HG03025 (cell line): ENCODE results near the gene ATP7A.
"Not testable (repeated sequence)": the region's sequence is repeated elsewhere in the genome, so short reads cannot be mapped to it uniquely, and the experiment has no call there.

Experiments
- ATAC-seq: cut with Tn5 transposase; IDR thresholded peaks from one replicate; pipeline ENCODE4 v1.9.1; 2021; ENCODE audit warnings: mild to moderate bottlenecking, moderate library complexity; ENCODE audit not compliant: unreplicated experiment, low FRiP score

Gene ATP7A

GRCh38 chrX:78024349-78025059 is 114.0 kb downstream of the ATP7A start:
- ATAC-seq: no peak

GRCh38 chrX:78027798-78028197 is 117.3 kb downstream of the ATP7A start:
- no peak for ATAC-seq

- ATAC-seq: no peak
Measured at GRCh38 chrX:78029663-78030062, 119.2 kb downstream of the ATP7A start.

GRCh38 chrX:78035061-78035460 is 124.6 kb downstream of the ATP7A start:
- ATAC-seq: no peak

- no peak for ATAC-seq
Measured at GRCh38 chrX:78037881-78038280, 127.4 kb downstream of the ATP7A start.

- ATAC-seq: no peak
Measured at GRCh38 chrX:78042601-78043000, 132.1 kb downstream of the ATP7A start.

- no peak for ATAC-seq
Measured at GRCh38 chrX:78046362-78046761, 135.9 kb downstream of the ATP7A start.

GRCh38 chrX:78048052-78048451 is 137.6 kb downstream of the ATP7A start:
- no peak for ATAC-seq

GRCh38 chrX:78063687-78064086 is 153.2 kb downstream of the ATP7A start:
- no peak for ATAC-seq

- ATAC-seq: no peak
Measured at GRCh38 chrX:78064152-78064551, 153.7 kb downstream of the ATP7A start.

- ATAC-seq: peak; percentile 55
Measured at GRCh38 chrX:78064698-78065601, 154.5 kb downstream of the ATP7A start.

- no peak for ATAC-seq
Measured at GRCh38 chrX:78066110-78066509, 155.6 kb downstream of the ATP7A start.

GRCh38 chrX:78071331-78071730 is 160.8 kb downstream of the ATP7A start:
- no peak for ATAC-seq

- not testable (repeated sequence) for ATAC-seq
Measured at GRCh38 chrX:78073147-78074077, 162.9 kb downstream of the ATP7A start.

GRCh38 chrX:78074088-78074487 is 163.6 kb downstream of the ATP7A start:
- no peak for ATAC-seq

GRCh38 chrX:78075787-78076389 is 165.4 kb downstream of the ATP7A start:
- no peak for ATAC-seq

- ATAC-seq: not testable (repeated sequence)
Measured at GRCh38 chrX:78081413-78081812, 170.9 kb downstream of the ATP7A start.

- ATAC-seq: no peak
Measured at GRCh38 chrX:78092296-78092695, 181.8 kb downstream of the ATP7A start.

GRCh38 chrX:78098108-78098507 is 187.6 kb downstream of the ATP7A start:
- no peak for ATAC-seq
